ENCODE data around the gene SCD5. TPM values are rescaled to one million over a fixed set of nuclear protein-coding genes. Genes with fewer than 3 reads are reported as not detected.

SCD5 gene
- total RNA-seq, 4 donors from 2014 or later = 17.6 to 28.4 (median 22.9) TPM

GRCh38 chr4:82779032-82779431 lies 19.6 kb downstream of the SCD5 start:
- H3K4me3 ChIP-seq = no peak overlapping the region
- H3K27ac ChIP-seq (replicated peaks in 1 of 4) = no peak overlapping the region
- intact Hi-C loops (cut with DNase I) = no loop called here
- peaks cover 7 to 40% (median 25%) of the 10 kb centered on the region in 4 donors for H3K4me1 ChIP-seq
- no peaks in the 10 kb centered on the region for H3K27me3 ChIP-seq
- no peak for DNase-seq (ENCODE audit: extremely low spot score)
- no peak for TF ChIP-seq POLR2A (IDR thresholded peaks at IDR 0.05; ENCODE audit: low read depth)
- no peak for TF ChIP-seq POLR2AphosphoS5 (IDR thresholded peaks at IDR 0.05)
- TF ChIP-seq CTCF (IDR thresholded peaks at IDR 0.05) = no peak
- TF ChIP-seq EP300 (IDR thresholded peaks at IDR 0.05) = no peak
- peaks cover 0 to 6% (median 0%) of the 10 kb centered on the region in 4 donors for H3K36me3 ChIP-seq
- WGBS = 92% methylated on average over 5 of the region's 11 CpGs
- H3K9me3 ChIP-seq = no peaks in the 10 kb centered on the region

GRCh38 chr4:82777857-82778525 lies 20.6 kb downstream of the SCD5 start:
- intact Hi-C loops (cut with DNase I) = no loop called here
- no peak for TF ChIP-seq CTCF (IDR thresholded peaks at IDR 0.05)
- TF ChIP-seq POLR2AphosphoS5 (IDR thresholded peaks at IDR 0.05) = no peak
- TF ChIP-seq POLR2A (IDR thresholded peaks at IDR 0.05; ENCODE audit: low read depth) = no peak
- no peak for TF ChIP-seq EP300 (IDR thresholded peaks at IDR 0.05)
- no peak overlapping the region for H3K27ac ChIP-seq (replicated peaks in 1 of 4)
- H3K27me3 ChIP-seq = no peaks in the 10 kb centered on the region
- H3K4me1 ChIP-seq = peaks cover 7 to 40% (median 25%) of the 10 kb centered on the region in 4 donors
- H3K36me3 ChIP-seq = peaks cover 0 to 6% (median 0%) of the 10 kb centered on the region in 4 donors
- H3K4me3 ChIP-seq = no peak overlapping the region
- DNase-seq (ENCODE audit: extremely low spot score) = no peak
- no peaks in the 10 kb centered on the region for H3K9me3 ChIP-seq
- WGBS = 90% methylated on average over 5 of the region's 5 CpGs

- Histone ChIP-seq H3K4me3 (no peak overlapping the region), H3K9me3 (no peaks in the 10 kb centered on the region), H3K27ac (replicated peaks in 1 of 4) (no peak overlapping the region), H3K27me3 (no peaks in the 10 kb centered on the region), H3K36me3 (peaks cover 0 to 6% (median 0%) of the 10 kb centered on the region in 4 donors), H3K4me1 (peaks cover 7 to 33% (median 25%) of the 10 kb centered on the region in 4 donors)
- DNase-seq (ENCODE audit: extremely low spot score) = no peak
- no peak for TF ChIP-seq CTCF (IDR thresholded peaks at IDR 0.05)
- TF ChIP-seq POLR2A (IDR thresholded peaks at IDR 0.05; ENCODE audit: low read depth) = no peak
- TF ChIP-seq POLR2AphosphoS5 (IDR thresholded peaks at IDR 0.05) = no peak
- no peak for TF ChIP-seq EP300 (IDR thresholded peaks at IDR 0.05)
- intact Hi-C loops (cut with DNase I) = no loop called here
- 78% methylated on average over 5 of the region's 5 CpGs for WGBS
These were observed 21.6 kb downstream of the SCD5 start for GRCh38 chr4:82776925-82777542.

- 99% methylated on average over 5 of the region's 5 CpGs for WGBS
- H3K27me3 ChIP-seq = no peaks in the 10 kb centered on the region
These were observed 23.4 kb downstream of the SCD5 start for GRCh38 chr4:82775243-82775642.

More at GRCh38 chr4:82775243-82775642, 23.4 kb downstream of the SCD5 start:
- no peak for TF ChIP-seq CTCF (IDR thresholded peaks at IDR 0.05)
- Histone ChIP-seq H3K27ac (replicated peaks in 1 of 4) (no peak overlapping the region), H3K36me3 (peaks cover 0 to 6% (median 0%) of the 10 kb centered on the region in 4 donors), H3K4me1 (peaks cover 0 to 21% (median 12%) of the 10 kb centered on the region in 4 donors), H3K4me3 (no peak overlapping the region), H3K9me3 (no peaks in the 10 kb centered on the region)
- DNase-seq (ENCODE audit: extremely low spot score) = no peak
- intact Hi-C loops (cut with DNase I) = no loop called here

Measured in esophagus muscularis mucosa (tissue), 4 donors.